ENCODE measurements around the gene ABCG4.
"Not testable (repeated sequence)": the region's sequence is repeated elsewhere in the genome, so short reads cannot be mapped to it uniquely, and the experiment has no call there.

ABCG4 gene

GRCh38 chr11:119149018-119149785 lies at the start of gene ABCG4:
TSS of gene ABCG4 (plus strand) at chr11:119149052. CDS start at chr11:119149966, 914 bp downstream.
- Mint-ChIP-seq H3K9me3 (no peaks in the 10 kb centered on the region), H3K27ac (no peak within 1 kb of the TSS), H3K4me1 (peaks cover 9% of the 10 kb centered on the region), H3K36me3 (no peaks in the 10 kb centered on the region), H3K4me3 (peak within 1 kb of the TSS; percentile 66), H3K27me3 (peaks cover 30% of the 10 kb centered on the region)
- DNase-seq (ENCODE audit: low spot score in 2 of 2): peak; percentile 7 to 38
- peak; percentile 40 for ATAC-seq (ENCODE audit: low read depth)

- H3K27me3 Mint-ChIP-seq: no peaks in the 10 kb centered on the region
- H3K36me3 Mint-ChIP-seq: peaks cover 16% of the 10 kb centered on the region
- DNase-seq (ENCODE audit: low spot score in 2 of 2) (no peak), ATAC-seq (ENCODE audit: low read depth) (no peak)
- H3K27ac Mint-ChIP-seq: no peak overlapping the region
- no peaks in the 10 kb centered on the region for H3K9me3 Mint-ChIP-seq
- H3K4me1 Mint-ChIP-seq: peaks cover 27% of the 10 kb centered on the region
- no peak overlapping the region for H3K4me3 Mint-ChIP-seq
These were observed 49.1 kb upstream of the ABCG4 start for GRCh38 chr11:119099711-119100110.

- ATAC-seq (ENCODE audit: low read depth) (no peak), DNase-seq (ENCODE audit: low spot score in 2 of 2) (no peak)
- Mint-ChIP-seq H3K9me3 (no peaks in the 10 kb centered on the region), H3K27me3 (no peaks in the 10 kb centered on the region), H3K4me3 (peak overlapping the region; percentile 90), H3K36me3 (peaks cover 16% of the 10 kb centered on the region), H3K27ac (no peak overlapping the region), H3K4me1 (peaks cover 27% of the 10 kb centered on the region)
These were observed 48.4 kb upstream of the ABCG4 start for GRCh38 chr11:119100246-119100970.

GRCh38 chr11:119100994-119101758 lies 47.7 kb upstream of the ABCG4 start:
- Mint-ChIP-seq H3K27ac (peak overlapping the region; percentile 95), H3K4me1 (peaks cover 25% of the 10 kb centered on the region)
- no peak for ATAC-seq (ENCODE audit: low read depth)

GRCh38 chr11:119101759-119102423 lies 47.0 kb upstream of the ABCG4 start, which contains the start of gene DPAGT1:
TSS of gene DPAGT1 (minus strand) at chr11:119101853. CDS start at chr11:119101655, 198 bp downstream.
- ATAC-seq (ENCODE audit: low read depth) (peak; percentile 85), DNase-seq (ENCODE audit: low spot score in 2 of 2) (peak; percentile 73 to 75)
- Mint-ChIP-seq H3K27ac (peak within 1 kb of the TSS; percentile 95), H3K36me3 (peaks cover 12% of the 10 kb centered on the region), H3K27me3 (no peaks in the 10 kb centered on the region), H3K9me3 (no peaks in the 10 kb centered on the region), H3K4me1 (peaks cover 25% of the 10 kb centered on the region), H3K4me3 (peak within 1 kb of the TSS; percentile 90)

More at GRCh38 chr11:119100994-119101758, 47.7 kb upstream of the ABCG4 start:
- DNase-seq (ENCODE audit: low spot score in 2 of 2): no peak
- peaks cover 16% of the 10 kb centered on the region for H3K36me3 Mint-ChIP-seq
- no peaks in the 10 kb centered on the region for H3K27me3 Mint-ChIP-seq
- peak overlapping the region; percentile 90 for H3K4me3 Mint-ChIP-seq
- H3K9me3 Mint-ChIP-seq: no peaks in the 10 kb centered on the region

- Mint-ChIP-seq H3K4me3 (peak overlapping the region; percentile 90), H3K4me1 (peaks cover 19% of the 10 kb centered on the region), H3K27ac (peak overlapping the region; percentile 95)
- not testable (repeated sequence) for ATAC-seq (ENCODE audit: low read depth); H3K27me3 Mint-ChIP-seq; DNase-seq (ENCODE audit: low spot score in 2 of 2); H3K9me3 Mint-ChIP-seq; H3K36me3 Mint-ChIP-seq
These were observed 45.6 kb upstream of the ABCG4 start for GRCh38 chr11:119103161-119103664.

- H3K4me3 Mint-ChIP-seq: no peak overlapping the region
These were observed 45.1 kb upstream of the ABCG4 start for GRCh38 chr11:119103793-119104192.

GRCh38 chr11:119106564-119107537 lies 42.0 kb upstream of the ABCG4 start, which contains the start of gene C2CD2L:
TSS of gene C2CD2L (plus strand) at chr11:119107344. CDS start at chr11:119107742, 398 bp downstream.
- H3K36me3 Mint-ChIP-seq: peaks cover 6% of the 10 kb centered on the region
- peaks cover 24% of the 10 kb centered on the region for H3K4me1 Mint-ChIP-seq
- ATAC-seq (ENCODE audit: low read depth): peak; percentile 89
- DNase-seq (ENCODE audit: low spot score in 2 of 2): peak; percentile 69 to 77
- peak within 1 kb of the TSS; percentile 81 for H3K27ac Mint-ChIP-seq
- no peaks in the 10 kb centered on the region for H3K27me3 Mint-ChIP-seq
- H3K9me3 Mint-ChIP-seq: no peaks in the 10 kb centered on the region
- H3K4me3 Mint-ChIP-seq: peak within 1 kb of the TSS; percentile 85

More at GRCh38 chr11:119103793-119104192, 45.1 kb upstream of the ABCG4 start:
- H3K9me3 Mint-ChIP-seq: no peaks in the 10 kb centered on the region
- H3K36me3 Mint-ChIP-seq: peaks cover 2% of the 10 kb centered on the region
- no peak overlapping the region for H3K27ac Mint-ChIP-seq
- no peak for DNase-seq (ENCODE audit: low spot score in 2 of 2)
- peaks cover 24% of the 10 kb centered on the region for H3K4me1 Mint-ChIP-seq
- no peak for ATAC-seq (ENCODE audit: low read depth)
- no peaks in the 10 kb centered on the region for H3K27me3 Mint-ChIP-seq

- Mint-ChIP-seq H3K4me3 (peak overlapping the region; percentile 85), H3K27ac (peak overlapping the region; percentile 81), H3K27me3 (no peaks in the 10 kb centered on the region), H3K4me1 (peaks cover 24% of the 10 kb centered on the region), H3K9me3 (no peaks in the 10 kb centered on the region), H3K36me3 (peaks cover 7% of the 10 kb centered on the region)
- DNase-seq (ENCODE audit: low spot score in 2 of 2) (no peak), ATAC-seq (ENCODE audit: low read depth) (peak; percentile 10)
These were observed 41.2 kb upstream of the ABCG4 start for GRCh38 chr11:119107538-119108145.

GRCh38 chr11:119108146-119108856 lies 40.6 kb upstream of the ABCG4 start:
- peaks cover 24% of the 10 kb centered on the region for H3K4me1 Mint-ChIP-seq
- peak overlapping the region; percentile 13 for H3K27ac Mint-ChIP-seq
- no peak for DNase-seq (ENCODE audit: low spot score in 2 of 2)
- no peaks in the 10 kb centered on the region for H3K27me3 Mint-ChIP-seq
- ATAC-seq (ENCODE audit: low read depth): no peak
- peak overlapping the region; percentile 82 for H3K4me3 Mint-ChIP-seq
- no peaks in the 10 kb centered on the region for H3K9me3 Mint-ChIP-seq
- H3K36me3 Mint-ChIP-seq: peaks cover 12% of the 10 kb centered on the region

- no peak for DNase-seq (ENCODE audit: low spot score in 2 of 2)
- Mint-ChIP-seq H3K27me3 (no peaks in the 10 kb centered on the region), H3K9me3 (no peaks in the 10 kb centered on the region), H3K27ac (peak overlapping the region; percentile 55), H3K4me1 (peaks cover 24% of the 10 kb centered on the region), H3K36me3 (peaks cover 13% of the 10 kb centered on the region), H3K4me3 (peak overlapping the region; percentile 82)
- ATAC-seq (ENCODE audit: low read depth): no peak
These were observed 40.0 kb upstream of the ABCG4 start for GRCh38 chr11:119108857-119109221.
